Endothelial cell of umbilical vein (primary cell): ENCODE results near the gene CUBN. TPM values are rescaled to one million over a fixed set of nuclear protein-coding genes. Genes with fewer than 3 reads are reported as not detected.
A peak's percentile ranks its signal among the peaks of the same experiment; 100 is the strongest.

Experiments
- BruUV-seq: library from RNA; stranded (reverse); fragments of 400-500 nt; replicated peaks from 2 replicates; lab custom pipeline; 2021; lab: Mats Ljungman, UMichigan
- CTCF ChIA-PET: fragments of 300-600, 350-600 bp; sonication (Branson Sonifier 250); formaldehyde crosslinking; loops from one replicate; lab custom pipeline; 2021; ENCODE audit warnings: antibody characterized with exemption, inconsistent platforms; lab: Charles Lee
- POLR2A ChIA-PET: fragments of 300-600, 350-600 bp; sonication (Branson Sonifier 250); formaldehyde crosslinking; loops from one replicate; lab custom pipeline; 2021; ENCODE audit warnings: antibody characterized with exemption, inconsistent platforms; lab: Charles Lee
- DNase-seq: peaks from one replicate; pipeline ENCODE4 v3.0.0-alpha.2; 2011; ENCODE audit warnings: low read depth, low spot score
- FAIRE-seq: peaks from 2 replicates; lab custom pipeline; 2011; peaks lifted over from hg19 to GRCh38; lab: Jason Lieb, UNC
- H2AFZ ChIP-seq: 2 replicates; pipeline ENCODE4 v1.6.0; 2012; ENCODE audit warnings: low read depth, low read length, control low read depth, inconsistent platforms
- H3K27ac ChIP-seq: 2 replicates; pipeline ENCODE4 v1.5.1; 2011; ENCODE audit warnings: low read depth, mild to moderate bottlenecking, control low read depth, low read length, moderate library complexity; ENCODE audit not compliant: insufficient read depth
- H3K27me3 ChIP-seq, 2 experiments: 2 replicates each; pipeline versions ENCODE4 v1.6.0 to v1.6.1; 2011; ENCODE audit warnings: low read length in 2 of 2, mixed read lengths in 1 of 2; ENCODE audit not compliant: control insufficient read depth in 2 of 2, insufficient read depth in 2 of 2
- H3K36me3 ChIP-seq, 2 experiments: 2 replicates in 1 of 2; 3 replicates in 1 of 2; pipeline ENCODE4 v1.5.1; 2011; ENCODE audit warnings: low read length in 2 of 2, mild to moderate bottlenecking in 1 of 2, moderate library complexity in 1 of 2; ENCODE audit not compliant: control insufficient read depth in 2 of 2, insufficient read depth in 2 of 2; ENCODE audit errors: extremely low read depth in 1 of 2
- H3K4me1 ChIP-seq: 3 replicates; pipeline ENCODE4 v1.5.1; 2011; ENCODE audit warnings: mild to moderate bottlenecking, low read length; ENCODE audit not compliant: control insufficient read depth, insufficient read depth; ENCODE audit errors: extremely low read depth
- H3K4me2 ChIP-seq: 2 replicates; pipeline ENCODE4 v1.6.1; 2011; ENCODE audit warnings: low read length, control low read depth, mixed read lengths; ENCODE audit not compliant: insufficient read depth
- H3K4me3 ChIP-seq, 3 experiments: fragments of 200-600 bp in 1 of 3; sonication (generic), shearing (Covaris generic) in 1 of 3; replicated peaks in 1 of 3; 2 replicates each; pipeline ENCODE4 v1.5.1; 2011 to 2016; ENCODE audit warnings: control low read depth in 3 of 3, low read length in 3 of 3, mild to moderate bottlenecking in 2 of 3, inconsistent platforms in 1 of 3, low read depth in 1 of 3, moderate library complexity in 1 of 3; ENCODE audit not compliant: insufficient read depth in 1 of 3
- H3K79me2 ChIP-seq: 2 replicates; pipeline ENCODE4 v1.6.0; 2012; ENCODE audit warnings: low read length, inconsistent platforms; ENCODE audit not compliant: control insufficient read depth, insufficient read depth
- H3K9ac ChIP-seq: replicated peaks from 2 replicates; pipeline ENCODE3; 2011; ENCODE audit warnings: low read length, control low read depth; ENCODE audit not compliant: insufficient read depth; ENCODE audit errors: extremely low read depth
- H3K9me1 ChIP-seq: replicated peaks from 3 replicates; pipeline ENCODE4 v1.6.0; 2011; ENCODE audit warnings: mild to moderate bottlenecking, low read length; ENCODE audit not compliant: control insufficient read depth, insufficient read depth; ENCODE audit errors: extremely low read depth
- H3K9me3 ChIP-seq: replicated peaks from 2 replicates; pipeline ENCODE4 v1.5.1; 2012; ENCODE audit warnings: low read length, inconsistent platforms; ENCODE audit not compliant: control insufficient read depth, insufficient read depth
- H4K20me1 ChIP-seq: replicated peaks from 2 replicates; pipeline ENCODE3; 2011; ENCODE audit warnings: mild to moderate bottlenecking, low read length; ENCODE audit not compliant: control insufficient read depth, insufficient read depth; ENCODE audit errors: extremely low read depth
- EZH2 ChIP-seq: IDR thresholded peaks from 2 replicates; pipeline ENCODE4 v1.6.1; 2012; ENCODE audit warnings: borderline replicate concordance, low read depth, mild to moderate bottlenecking, moderate library complexity, low read length, inconsistent platforms; ENCODE audit not compliant: severe bottlenecking
- FOS ChIP-seq: IDR thresholded peaks from 2 replicates; pipeline ENCODE4 v1.6.1; 2011; ENCODE audit warnings: mild to moderate bottlenecking, low read length, moderate library complexity, borderline replicate concordance; ENCODE audit not compliant: insufficient read depth
- GATA2 ChIP-seq: IDR thresholded peaks from 2 replicates; pipeline ENCODE4 v1.7.0; 2011; ENCODE audit warnings: low read depth, mild to moderate bottlenecking, moderate library complexity, mixed read lengths, low read length; ENCODE audit not compliant: insufficient read length, insufficient read depth
- MYC ChIP-seq: IDR thresholded peaks from one replicate; pipeline ENCODE4 v1.6.1; 2011; ENCODE audit warnings: mild to moderate bottlenecking, low read depth, low read length
- POLR2AphosphoS5 ChIP-seq: IDR thresholded peaks from 2 replicates; pipeline ENCODE4 v1.6.1; 2012; ENCODE audit warnings: low read depth, mild to moderate bottlenecking, control low read depth, low read length, moderate library complexity; ENCODE audit not compliant: insufficient read depth
- dilution Hi-C: fragments of 300-500 bp; cut with MboI; formaldehyde crosslinking; loops from one replicate; pipeline ENCODE4 v1.15.0; 2019; ENCODE audit warnings: low sequenced_read_pairs; ENCODE audit not compliant: extremely low pct_ligation_motif_present
- intact Hi-C: fragments of 100-400 bp; cut with micrococcal nuclease; formaldehyde crosslinking; loops from one replicate; pipeline ENCODE4 v1.10.0; 2022
- polyA plus RNA-seq, 4 experiments: library from polyadenylated mRNA; depleted of rRNA in 3 of 4; stranded (reverse) in 3 of 4; unstranded in 1 of 4; fragments of >200 nt; gene quantifications; 2 replicates each; pipeline versions ENCODE4 v1.2.1 to v1.2.3, GENCODE V29; 2011 to 2012; ENCODE audit warnings: missing spikeins in 1 of 4
- total RNA-seq: library from RNA; stranded (reverse); gene quantifications from 2 replicates; pipeline ENCODE4 v1.2.3, GENCODE V29; 2021
- TF ChIP-seq, protein P1 (sequence below): IDR thresholded peaks from 2 replicates; pipeline ENCODE4 v1.6.1; 2011; ENCODE audit not compliant: insufficient read depth, insufficient read length

The CUBN gene
- total and polyA plus RNA-seq, 2 donors (not counting 3 experiments of a cell fraction or from before 2014, with no cell fraction given) = 2.7 to 4.6 TPM

- no TSS peak for BruUV-seq
- Histone ChIP-seq H2AFZ (peak overlapping the region; percentile 52), H3K27ac (no peak overlapping the region), H3K79me2 (no peaks in the 10 kb centered on the region), H3K4me2 (no peak overlapping the region), H3K4me3 (no peak overlapping the region), H3K9me1 (no peaks in the 10 kb centered on the region), H3K9ac (no peak overlapping the region), H4K20me1 (no peaks in the 10 kb centered on the region), H3K36me3 (no peaks in the 10 kb centered on the region), H3K4me1 (peaks cover 3% of the 10 kb centered on the region), H3K9me3 (no peaks in the 10 kb centered on the region), H3K27me3 (no peaks in the 10 kb centered on the region)
- dilution Hi-C loops = no loop called here
- intact Hi-C loops = no loop called here
- DNase-seq (no peak), FAIRE-seq (no peak)
- POLR2A ChIA-PET = no interaction called here
- CTCF ChIA-PET = no interaction called here
- TF ChIP-seq, protein P1, sequence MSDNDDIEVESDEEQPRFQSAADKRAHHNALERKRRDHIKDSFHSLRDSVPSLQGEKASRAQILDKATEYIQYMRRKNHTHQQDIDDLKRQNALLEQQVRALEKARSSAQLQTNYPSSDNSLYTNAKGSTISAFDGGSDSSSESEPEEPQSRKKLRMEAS = no peak
- TF ChIP-seq MYC (no peak), GATA2 (no peak), FOS (no peak)
Measured at GRCh38 chr10:17041626-17042520, 87.7 kb downstream of the CUBN start.

GRCh38 chr10:17038627-17039026 is 91.0 kb downstream of the CUBN start:
- H3K36me3 ChIP-seq = no peaks in the 10 kb centered on the region
- H3K9me3 ChIP-seq = no peaks in the 10 kb centered on the region
- DNase-seq (no peak), FAIRE-seq (no peak)
- H3K27me3 ChIP-seq = no peaks in the 10 kb centered on the region
- H3K79me2 ChIP-seq = no peaks in the 10 kb centered on the region
- TF ChIP-seq POLR2AphosphoS5 = no peak
- no peak for TF ChIP-seq EZH2
- TF ChIP-seq, protein P1 = no peak
- ChIA-PET CTCF (interaction anchor here (0.6 kb wide), 1 partner anchor 12 kb away, joined by 3 read pairs; no protein-coding TSS in a partner anchor), POLR2A (no interaction called here)
- no peaks in the 10 kb centered on the region for H4K20me1 ChIP-seq
- dilution Hi-C loops = no loop called here
- no peak overlapping the region for H3K9ac ChIP-seq
- no peak overlapping the region for H3K4me3 ChIP-seq
- H3K9me1 ChIP-seq = no peaks in the 10 kb centered on the region
- H3K27ac ChIP-seq = no peak overlapping the region
- no TSS peak for BruUV-seq
- intact Hi-C loops = no loop called here
- no peak overlapping the region for H2AFZ ChIP-seq
- no peak overlapping the region for H3K4me2 ChIP-seq
- H3K4me1 ChIP-seq = peaks cover 3% of the 10 kb centered on the region
